Right ventricle myocardium superior (tissue), 1 donor: ENCODE results near the gene POLR1G. TPM values are rescaled to one million over a fixed set of nuclear protein-coding genes. Genes with fewer than 3 reads are reported as not detected.
A peak's percentile ranks its signal among the peaks of the same experiment; 100 is the strongest.

ENCODE experiments used
- ATAC-seq: fragments of 200-7000 bp; cut with Tn5 transposase; one replicate; pipeline ENCODE4 v1.9.1; 2020; ENCODE audit warnings: mild to moderate bottlenecking; ENCODE audit not compliant: poor library complexity
- DNase-seq: peaks from one replicate; pipeline ENCODE4 v3.0.0-alpha.2; 2020
- intact Hi-C: fragments of 100-400 bp; cut with DNase I; formaldehyde crosslinking; loops from one replicate; pipeline ENCODE4 v1.11.2; 2022
- total RNA-seq: library from RNA; stranded (reverse); fragmentation: NEBNext Ultra II Directional; extraction: Animal tissue kit (Norgen Biotek cat#: 25700); gene quantifications from one replicate; pipeline ENCODE4 v1.2.1, GENCODE V29; 2021
- donor health status: DM: no; HTN: yes; CAD: no; lungs with severe emphysema.

POLR1G gene
- total RNA-seq, 1 donor from 2014 or later: 7.7 TPM

DNA sequence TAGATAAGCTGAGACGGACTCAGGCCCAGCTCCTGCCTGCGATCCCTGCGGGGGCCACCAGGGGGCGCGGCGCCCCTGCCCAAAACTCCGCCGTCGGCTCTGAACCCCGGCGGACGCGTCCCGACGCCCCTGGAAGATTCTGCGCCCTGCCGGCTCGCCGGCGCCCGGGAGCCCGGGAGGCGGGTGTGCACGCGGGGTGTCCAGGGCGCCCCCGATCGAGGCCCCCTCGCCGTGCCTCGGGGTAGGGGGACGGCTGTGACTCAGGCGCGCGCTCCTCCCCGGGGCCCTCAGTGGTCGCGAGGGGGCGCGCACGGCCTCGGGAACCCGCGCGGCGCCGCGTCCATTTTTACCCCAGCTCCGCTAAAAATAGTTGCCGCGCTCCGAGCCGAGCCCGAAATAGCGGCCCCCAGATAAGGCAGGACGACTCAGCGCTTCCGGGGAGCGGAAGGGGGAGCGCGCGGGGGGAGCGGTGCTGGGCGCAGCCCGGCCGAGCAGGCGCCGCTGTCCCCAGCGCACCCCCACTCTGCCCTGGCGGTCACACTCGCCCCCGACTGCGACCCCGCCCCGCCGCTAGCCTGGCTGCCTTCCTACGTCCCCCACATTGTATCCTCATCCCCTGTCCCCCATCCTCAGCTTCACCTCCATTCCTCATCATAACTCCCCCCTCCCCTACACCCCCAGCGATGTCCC lies 33.3 kb downstream of the POLR1G start:
- ATAC-seq (peak; percentile 80), DNase-seq (peak; percentile 92)
- intact Hi-C loops: loop anchor here (1.0 kb wide), 1 partner anchor 39 kb away; no protein-coding TSS in a partner anchor

DNA sequence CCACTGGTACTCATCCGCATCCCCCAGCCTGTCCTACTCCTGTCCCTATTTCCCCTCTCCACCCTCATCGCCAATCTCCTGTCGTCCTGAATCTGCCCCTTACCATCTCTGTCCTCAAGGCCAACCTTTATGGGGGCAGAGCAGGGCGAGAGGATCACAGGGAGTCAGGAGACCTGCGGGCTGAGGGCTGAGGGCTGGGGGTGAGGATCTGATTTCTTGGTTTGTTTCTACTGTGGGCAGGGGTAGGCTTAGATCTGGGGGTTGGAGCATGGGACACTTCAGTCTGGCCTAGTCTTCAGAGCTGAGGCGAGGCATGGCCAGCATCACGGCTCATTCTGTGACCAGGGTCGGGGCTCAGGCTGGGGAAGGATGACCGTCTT lies 33.8 kb downstream of the POLR1G start:
- intact Hi-C loops: no loop called here
- peak; percentile 1 for ATAC-seq
- DNase-seq: no peak

DNA sequence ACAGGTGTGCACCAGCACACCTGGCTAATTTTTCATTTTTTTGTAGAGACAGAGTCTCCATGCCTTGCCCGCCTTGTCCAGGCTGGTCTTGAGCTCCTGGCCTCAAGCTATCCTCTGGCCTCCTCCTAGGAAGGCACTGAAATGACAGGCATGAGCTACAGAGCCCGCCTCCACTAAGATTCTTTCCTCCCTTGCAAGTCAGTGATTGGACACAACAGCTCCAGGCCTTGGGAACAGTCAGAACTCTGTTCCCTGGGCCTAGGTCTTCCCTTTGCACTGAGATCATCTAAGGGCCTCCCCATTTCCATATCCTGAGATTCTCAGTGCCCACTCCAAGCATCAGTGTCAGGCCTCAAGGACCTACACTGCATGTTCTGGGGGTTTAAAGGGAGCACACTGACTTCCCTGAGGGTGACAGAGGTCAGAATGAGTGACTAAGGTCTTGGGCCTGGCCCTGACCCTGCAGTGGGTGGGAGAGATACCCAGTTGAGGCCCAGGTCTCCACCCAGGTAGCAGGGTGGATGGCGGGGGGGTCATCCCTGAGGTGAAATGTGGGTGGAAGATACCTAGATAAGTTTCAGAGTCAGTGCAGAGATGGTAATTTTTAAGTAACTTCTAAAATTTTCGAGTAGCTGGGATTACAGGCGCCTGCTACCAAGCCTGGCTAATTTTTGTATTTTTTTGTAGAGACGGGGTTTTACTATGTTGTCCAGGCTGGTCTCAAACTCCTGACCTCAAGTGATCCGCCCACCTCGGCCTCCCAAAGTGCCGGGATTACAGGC lies 34.6 kb downstream of the POLR1G start:
- ATAC-seq (no peak), DNase-seq (no peak)
- intact Hi-C loops: no loop called here

DNA sequence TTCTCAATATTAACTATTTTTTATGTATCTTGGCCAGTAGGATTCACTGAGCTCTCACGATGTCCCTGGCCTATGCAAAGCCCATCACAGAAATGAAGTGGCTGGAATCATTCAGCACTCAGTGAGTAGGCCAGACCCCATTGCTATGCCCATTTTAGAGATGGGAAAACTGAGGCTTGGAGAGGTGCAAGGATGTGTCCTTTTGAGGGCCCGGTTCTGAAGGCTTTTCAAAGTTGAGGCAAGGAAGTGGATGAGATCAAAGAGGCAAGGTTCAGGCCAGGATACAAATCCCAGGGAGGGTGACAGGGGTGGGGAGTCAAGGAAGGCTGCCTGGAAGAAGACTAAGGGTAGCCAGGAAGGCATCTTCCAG lies 35.9 kb downstream of the POLR1G start:
- DNase-seq (no peak), ATAC-seq (no peak)
- intact Hi-C loops: no loop called here

DNA sequence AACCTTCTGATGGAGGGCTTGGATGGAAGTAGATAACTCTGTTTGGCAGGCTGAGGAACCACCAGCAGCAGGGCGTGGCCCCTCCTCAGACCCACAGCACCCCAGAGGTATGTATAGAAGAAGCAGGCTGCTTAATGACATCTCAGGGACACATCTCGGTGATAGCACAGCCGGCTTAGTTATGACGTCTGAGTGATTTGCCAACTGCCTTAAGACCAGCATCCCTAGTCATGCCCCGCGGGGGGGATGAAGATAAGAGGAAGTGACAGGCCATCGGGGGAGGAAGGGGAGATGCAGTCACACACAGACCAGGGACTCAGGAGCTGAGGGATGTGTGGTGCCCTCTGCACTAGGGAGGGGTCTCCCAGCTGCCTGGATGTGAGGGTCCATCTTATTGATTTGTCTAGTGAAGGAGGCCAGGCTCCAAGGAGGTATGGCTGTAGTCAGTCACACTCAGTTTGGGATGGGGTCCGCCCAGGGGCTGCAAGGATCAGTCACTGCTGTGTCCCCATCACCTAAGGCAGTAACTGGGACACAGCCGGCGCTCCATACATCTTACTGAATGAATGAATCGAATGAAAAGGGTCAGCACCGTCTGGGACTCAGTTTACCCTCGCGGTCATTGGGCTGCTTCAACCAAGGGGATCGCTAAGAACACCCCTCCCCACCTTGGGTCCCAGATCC lies 36.5 kb downstream of the POLR1G start:
- ATAC-seq (no peak), DNase-seq (peak; percentile 71)
- intact Hi-C loops: no loop called here

DNA sequence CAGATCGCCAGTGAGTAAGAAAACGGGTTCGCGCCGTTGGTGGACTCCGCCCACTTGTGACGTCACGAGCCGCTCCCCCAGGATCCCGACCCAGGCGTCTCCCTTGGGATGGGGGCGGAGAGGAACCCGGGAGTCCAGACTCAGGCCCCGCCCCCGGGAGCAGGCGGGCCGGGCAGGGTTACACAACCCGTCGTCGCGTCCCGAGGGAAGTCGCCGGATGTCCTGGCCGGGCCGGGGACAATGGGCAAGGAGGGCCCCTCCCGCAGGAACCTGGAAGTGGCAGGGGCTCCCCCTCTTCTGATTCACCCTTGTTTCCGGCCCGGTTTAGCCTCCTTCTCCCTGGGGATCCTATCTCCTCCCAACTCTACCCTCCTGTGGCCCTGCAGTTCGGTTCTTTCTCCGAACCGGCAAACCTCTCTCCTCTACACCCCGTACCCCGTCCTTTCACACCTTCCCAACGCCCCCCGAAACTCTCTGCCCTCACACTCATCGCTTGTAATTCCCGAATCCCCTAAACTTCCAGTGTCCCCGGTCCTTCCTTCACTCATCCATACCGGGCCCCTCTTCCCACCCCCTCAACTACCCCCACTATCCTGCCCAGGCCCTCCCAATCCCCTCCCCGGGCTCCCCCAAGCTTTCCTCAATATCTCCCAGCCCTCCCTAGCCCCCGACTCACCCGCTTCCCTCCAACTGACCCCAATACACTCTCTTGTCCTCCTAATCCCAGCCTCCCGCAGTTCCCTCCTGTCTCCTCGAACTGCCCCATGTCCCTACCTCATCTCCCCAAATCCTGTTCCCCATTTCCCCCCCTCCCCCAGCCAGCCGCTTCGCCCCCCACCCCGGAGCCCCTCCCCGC lies 37.2 kb downstream of the POLR1G start:
- DNase-seq (peak; percentile 97), ATAC-seq (peak; percentile 81)
- intact Hi-C loops: no loop called here

DNA sequence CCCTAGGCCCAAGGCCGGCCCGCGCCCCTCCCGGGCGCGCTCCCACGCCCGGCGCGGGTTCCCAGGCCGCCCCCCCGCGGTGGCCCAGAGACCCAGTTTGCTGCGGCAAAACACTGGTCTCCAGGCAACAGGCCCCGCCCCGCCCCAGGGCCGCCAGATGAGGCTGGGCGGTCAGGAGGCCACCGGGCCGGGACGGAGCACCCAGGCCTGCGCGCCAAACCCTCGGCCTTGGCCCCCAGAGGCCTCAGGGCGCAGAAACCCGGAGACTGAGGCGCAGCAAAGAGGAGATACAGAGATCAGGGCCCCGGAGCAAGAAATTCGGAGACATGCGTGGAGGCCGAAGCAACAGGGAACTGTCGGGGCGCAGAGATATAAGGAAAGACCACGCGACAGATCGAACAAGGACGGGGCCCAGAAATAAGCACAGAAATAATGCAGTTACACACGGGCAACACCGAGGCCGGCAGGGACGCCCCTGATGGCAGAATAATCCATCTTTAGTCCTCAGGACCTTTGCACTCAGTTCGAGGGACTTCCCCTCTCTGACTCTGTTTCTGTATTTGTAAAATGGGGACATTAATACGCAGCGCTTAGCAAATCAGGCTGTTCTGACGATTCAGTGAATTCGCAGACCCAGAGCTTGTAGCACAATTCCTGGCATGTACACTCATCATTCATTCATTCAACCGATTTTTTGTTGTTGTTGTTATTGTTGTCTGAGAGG lies 38.0 kb downstream of the POLR1G start:
- DNase-seq (peak; percentile 98), ATAC-seq (peak; percentile 83)
- intact Hi-C loops: no loop called here

DNA sequence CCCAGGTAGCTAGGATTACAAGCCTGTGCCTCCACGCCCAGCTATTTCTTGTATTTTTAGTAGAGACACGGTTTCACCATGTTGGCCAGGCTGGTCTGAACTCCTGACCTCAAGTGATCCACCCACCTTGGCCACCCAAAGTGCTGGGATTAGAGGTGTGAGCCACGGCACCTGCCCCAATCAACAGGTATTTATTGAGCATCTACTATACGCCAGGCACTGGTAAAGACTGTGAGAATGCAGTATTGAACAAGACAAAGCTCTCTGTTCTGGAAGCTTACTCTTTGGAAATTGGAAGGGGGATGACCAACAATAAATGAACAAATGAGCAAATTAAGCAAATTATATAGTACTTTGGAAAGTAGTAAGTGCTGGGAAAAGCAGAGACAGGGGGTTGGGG lies 38.7 kb downstream of the POLR1G start:
- intact Hi-C loops: no loop called here
- DNase-seq (no peak), ATAC-seq (no peak)

DNA sequence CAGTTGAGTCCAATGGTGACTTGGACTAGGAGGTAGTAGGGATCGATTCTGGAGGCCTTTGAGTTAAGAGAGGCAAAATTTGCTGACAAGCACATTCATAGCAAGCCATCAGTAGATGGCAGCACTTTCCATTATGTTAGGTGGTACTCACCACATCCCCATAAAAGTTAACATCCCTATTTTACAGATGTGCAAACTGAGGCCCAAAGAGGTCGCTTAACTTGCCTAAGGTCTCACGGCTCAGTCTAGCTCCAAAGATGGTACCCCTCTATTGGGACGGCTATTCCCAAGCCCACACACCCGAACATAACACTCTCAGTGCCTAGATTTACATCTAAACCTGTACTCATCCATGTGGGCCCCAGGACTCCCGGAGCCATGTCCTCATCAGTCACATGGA lies 39.9 kb downstream of the POLR1G start:
- intact Hi-C loops: no loop called here
- DNase-seq: no peak
- ATAC-seq: no peak

DNA sequence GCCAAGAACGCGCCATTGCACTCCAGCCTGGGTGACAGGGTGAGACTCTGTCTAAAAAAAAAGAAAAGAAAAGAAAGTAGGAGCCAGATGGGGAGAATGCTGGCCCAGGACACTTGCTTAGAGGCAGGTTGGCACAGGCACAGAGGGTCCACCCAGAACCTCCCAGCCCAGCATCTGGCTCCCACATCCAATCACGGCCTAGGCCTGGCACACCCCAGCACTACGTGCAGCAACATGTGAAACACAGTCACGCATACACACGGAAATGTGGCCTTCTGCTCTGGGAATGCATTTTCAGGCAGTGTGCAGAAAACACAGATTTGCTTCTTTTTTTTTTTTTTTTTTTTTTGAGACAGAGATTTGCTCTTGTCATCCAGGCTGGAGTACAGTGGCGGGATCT lies 40.5 kb downstream of the POLR1G start:
- intact Hi-C loops: no loop called here
- no peak for DNase-seq
- ATAC-seq: no peak

DNA sequence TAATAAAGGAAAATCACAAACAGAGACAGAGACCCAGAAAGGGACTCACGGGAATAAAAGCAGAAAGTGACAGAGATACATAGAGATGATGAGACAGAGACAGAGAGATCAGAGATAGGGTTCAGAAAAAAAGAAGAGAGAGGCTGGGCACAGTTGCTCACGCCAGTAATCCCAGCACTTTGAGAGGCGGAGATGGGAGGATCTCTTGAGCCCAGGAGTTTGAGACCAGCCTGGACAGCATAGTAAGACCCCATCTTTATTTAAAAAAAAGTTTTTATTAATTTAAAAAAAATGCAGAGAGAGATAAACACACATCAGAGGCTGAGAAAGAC lies 41.9 kb downstream of the POLR1G start:
- no peak for ATAC-seq
- intact Hi-C loops: no loop called here
- no peak for DNase-seq

DNA sequence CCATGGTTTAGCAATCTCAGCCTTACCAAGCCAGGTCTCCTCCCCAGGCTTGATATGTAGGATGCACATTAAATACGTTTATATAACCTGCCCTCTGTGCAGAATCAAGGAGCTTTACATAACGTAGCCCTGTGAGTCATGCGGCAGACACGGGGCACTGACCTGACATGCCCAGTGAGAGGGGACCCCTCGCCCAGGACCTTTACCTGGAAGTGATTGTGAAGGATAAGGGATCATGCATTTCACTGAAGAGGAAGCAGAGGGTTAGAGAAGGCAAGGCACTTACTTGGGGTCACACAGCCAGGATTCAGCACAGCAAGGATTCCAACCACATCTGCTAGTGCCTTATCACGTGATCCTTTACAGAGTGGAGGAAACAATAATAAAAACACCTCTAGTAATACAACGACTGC lies 42.4 kb downstream of the POLR1G start:
- intact Hi-C loops: no loop called here
- ATAC-seq: no peak
- no peak for DNase-seq

DNA sequence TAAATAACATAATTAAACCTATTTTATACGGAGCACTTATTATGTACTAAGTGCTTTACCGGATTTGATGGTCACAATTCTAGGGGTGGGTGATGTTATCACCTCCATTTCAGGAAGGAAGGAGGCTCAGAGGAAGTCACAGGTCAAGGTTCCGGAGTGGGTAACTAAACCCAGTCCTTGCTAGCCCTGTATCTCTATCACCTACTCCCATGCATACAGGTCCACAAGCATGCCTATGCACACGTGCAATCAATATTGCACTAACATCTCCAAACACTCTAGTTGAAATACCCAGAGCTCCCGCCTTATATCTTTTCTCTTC lies 43.5 kb downstream of the POLR1G start:
- ATAC-seq (peak; percentile 2), DNase-seq (no peak)
- intact Hi-C loops: no loop called here

DNA sequence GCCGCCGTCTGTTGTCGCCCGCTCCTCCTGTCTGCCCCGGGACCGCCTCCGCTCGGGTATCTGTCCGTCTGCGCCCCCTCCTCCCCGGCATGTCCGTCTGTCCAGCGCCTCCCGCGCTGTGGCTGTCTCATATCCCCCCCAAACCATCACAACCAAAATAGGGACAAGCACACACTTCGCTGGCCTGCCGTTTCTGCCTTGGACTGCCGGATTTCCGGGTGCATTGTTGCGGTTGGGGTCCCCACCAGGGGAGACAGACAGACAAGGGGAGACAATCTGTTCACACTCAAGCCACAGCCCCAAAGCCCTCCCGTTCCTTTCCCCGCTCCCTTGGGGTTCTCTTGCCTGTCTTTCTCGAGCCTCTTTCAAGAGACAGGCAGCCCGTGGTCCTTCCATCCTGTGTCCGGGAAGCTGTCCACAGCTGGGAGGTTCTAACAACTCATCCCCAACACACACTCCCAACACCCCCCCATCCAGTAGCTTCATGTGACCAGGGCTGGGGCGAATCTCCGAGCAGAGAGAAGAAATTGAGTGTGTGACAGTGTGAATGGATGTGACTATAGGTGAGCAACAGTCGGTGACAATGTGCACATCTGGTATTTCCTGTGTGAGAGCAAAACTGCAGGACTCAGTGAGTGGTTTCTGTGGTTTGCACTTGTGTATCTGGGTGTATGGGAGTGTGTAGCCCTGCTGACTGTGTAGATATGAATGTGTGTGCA lies 44.8 kb downstream of the POLR1G start:
- intact Hi-C loops: no loop called here
- DNase-seq (peak; percentile 48), ATAC-seq (peak; percentile 11)

DNA sequence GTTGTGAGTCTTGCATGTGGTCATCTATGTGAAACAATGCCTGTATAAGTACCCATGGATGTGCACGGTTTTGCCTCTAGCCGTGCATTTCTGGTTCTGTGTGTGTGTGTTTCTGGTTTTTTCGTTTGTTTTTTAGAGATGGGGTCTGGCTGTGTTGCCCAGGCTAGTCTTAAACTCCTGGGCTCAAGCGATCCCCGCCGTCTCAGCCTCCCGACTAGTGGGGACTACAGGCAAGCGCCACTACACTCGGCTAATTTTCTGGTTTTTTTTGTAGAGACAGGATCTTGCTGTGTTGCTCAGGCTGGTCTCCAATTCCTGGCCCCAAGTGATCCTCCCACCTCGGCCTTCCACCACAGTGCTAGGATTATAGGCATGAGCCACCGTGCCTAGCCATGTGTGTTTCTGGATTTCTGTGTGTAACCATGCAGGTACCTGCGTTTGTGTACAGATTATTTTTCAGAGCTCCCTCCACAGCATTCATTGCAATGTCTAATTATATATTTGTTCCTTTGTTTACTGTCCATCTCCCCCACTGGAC lies 45.5 kb downstream of the POLR1G start:
- intact Hi-C loops: no loop called here
- no peak for ATAC-seq

DNA sequence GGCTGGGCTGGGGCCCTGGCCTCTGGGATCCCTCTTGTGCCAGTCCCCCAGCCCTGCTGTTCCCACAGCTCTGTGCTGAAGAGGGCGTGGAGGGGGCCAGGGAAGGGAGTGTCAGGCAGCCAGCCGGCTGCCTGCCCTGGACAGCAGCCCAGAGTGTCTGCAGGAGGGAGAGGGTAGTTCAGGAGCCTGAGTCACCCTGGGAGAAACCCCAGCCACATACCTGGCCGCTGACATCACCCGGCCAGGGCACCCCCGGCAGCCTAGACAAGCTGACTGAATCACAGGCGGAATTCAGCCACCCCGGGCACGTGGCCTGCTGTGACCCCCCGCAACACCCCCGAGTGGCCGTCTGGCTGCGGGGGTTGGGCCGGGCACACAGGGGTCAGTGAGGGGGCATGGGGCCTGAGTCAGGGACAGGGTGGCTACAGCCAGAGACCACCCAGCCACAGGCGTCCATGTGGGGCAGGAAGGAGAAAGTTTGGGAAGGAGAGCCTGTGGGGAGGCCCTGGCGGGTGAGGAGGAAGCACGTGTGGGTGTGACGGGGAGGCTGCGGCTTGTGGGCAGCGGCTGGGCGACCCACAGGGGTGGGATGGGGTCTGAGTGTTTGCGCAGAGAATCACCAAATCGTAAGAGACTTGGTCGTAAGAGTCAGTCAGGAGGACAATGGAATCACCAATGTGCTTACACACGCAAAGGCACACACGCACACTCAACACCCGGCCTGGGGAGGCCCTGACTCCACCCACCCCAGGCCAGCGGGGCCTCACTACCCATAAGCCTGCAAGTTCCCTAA lies 49.5 kb downstream of the POLR1G start:
- ATAC-seq: peak; percentile 89
- intact Hi-C loops: no loop called here

More for the DNA sequence above, 45.5 kb downstream of the POLR1G start:
- DNase-seq: no peak

DNA sequence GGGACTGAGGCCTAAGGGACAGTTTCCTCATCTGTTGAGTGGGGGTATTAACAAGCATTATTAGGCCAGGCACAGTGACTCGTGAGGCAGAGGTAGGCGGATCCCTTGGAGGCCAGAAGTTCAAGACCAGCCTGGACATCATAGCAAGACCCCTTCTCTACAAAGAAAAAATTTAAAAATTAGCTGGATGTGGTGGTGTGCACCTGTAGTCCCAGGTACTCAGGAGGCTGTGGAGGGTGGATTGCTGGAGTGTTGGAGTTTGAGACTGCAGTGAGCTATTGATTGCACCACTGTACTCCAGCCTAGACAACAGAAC lies 50.0 kb downstream of the POLR1G start:
- no peak for ATAC-seq
- DNase-seq: no peak
- intact Hi-C loops: no loop called here

More for the DNA sequence above, 49.5 kb downstream of the POLR1G start:
- DNase-seq: peak; percentile 89
